ENCODE results near the gene MIF.

DNA sequence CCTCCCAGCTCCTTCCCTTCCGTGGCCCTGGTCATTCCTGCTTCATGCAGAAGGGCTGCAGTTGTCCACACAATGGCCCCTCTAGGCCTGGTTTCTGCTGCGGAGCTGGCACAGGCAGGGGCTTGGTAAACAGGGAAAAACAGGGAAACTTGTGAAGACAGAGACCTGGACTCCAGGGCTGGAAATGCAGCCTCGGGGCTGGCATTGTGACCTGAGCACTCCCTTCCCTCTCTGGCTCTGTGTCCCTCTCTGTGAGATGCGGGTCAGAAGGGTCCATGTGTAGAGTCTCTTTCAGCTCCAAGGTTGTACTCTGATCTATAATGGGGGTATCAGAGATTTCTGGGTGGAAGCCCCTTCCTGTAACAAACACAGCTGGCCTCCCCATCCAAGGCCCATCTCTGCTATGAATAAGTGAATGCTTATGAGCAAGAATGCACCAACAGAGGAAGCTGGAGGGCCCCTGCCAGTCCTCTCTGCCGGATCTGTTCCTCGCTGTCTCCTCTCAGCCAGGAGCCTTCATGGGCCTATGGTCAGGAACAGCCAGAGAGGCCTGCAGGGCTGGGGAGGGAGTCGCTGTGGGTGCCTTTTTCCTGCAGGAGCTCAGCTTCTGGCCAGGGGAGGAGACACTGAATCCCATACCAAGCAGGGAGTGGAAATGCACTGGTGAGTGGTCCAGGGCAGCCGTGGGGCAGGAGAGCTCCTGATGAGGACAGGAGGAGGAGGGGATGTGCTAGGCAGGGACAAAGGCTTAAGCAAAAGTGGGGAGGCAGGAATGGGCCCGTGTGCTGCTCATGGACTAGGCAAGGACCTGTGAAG lies 48.7 kb upstream of the MIF start:
- TF ChIP-seq, protein P1, sequence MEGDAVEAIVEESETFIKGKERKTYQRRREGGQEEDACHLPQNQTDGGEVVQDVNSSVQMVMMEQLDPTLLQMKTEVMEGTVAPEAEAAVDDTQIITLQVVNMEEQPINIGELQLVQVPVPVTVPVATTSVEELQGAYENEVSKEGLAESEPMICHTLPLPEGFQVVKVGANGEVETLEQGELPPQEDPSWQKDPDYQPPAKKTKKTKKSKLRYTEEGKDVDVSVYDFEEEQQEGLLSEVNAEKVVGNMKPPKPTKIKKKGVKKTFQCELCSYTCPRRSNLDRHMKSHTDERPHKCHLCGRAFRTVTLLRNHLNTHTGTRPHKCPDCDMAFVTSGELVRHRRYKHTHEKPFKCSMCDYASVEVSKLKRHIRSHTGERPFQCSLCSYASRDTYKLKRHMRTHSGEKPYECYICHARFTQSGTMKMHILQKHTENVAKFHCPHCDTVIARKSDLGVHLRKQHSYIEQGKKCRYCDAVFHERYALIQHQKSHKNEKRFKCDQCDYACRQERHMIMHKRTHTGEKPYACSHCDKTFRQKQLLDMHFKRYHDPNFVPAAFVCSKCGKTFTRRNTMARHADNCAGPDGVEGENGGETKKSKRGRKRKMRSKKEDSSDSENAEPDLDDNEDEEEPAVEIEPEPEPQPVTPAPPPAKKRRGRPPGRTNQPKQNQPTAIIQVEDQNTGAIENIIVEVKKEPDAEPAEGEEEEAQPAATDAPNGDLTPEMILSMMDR (conservative IDR thresholded peaks at IDR 0.05; ENCODE audit: low read depth, low read length) = no peak
- no peak for TF ChIP-seq EZH2 (IDR thresholded peaks at IDR 0.05; ENCODE audit: low read length, unreplicated experiment)

All from PC-3 (cell line).